NCI-H2196 treated with DMSO at 0.1 percent for 48 hours (cell line): ENCODE measurements around the gene CFAP20DC.
A peak's percentile ranks its signal among the peaks of the same experiment; 100 is the strongest.
"Not testable (repeated sequence)": the region's sequence is repeated elsewhere in the genome, so short reads cannot be mapped to it uniquely, and the experiment has no call there.

Source experiments
- DNase-seq: peaks from one replicate; lab custom pipeline; 2025; ENCODE audit not compliant: unreplicated experiment; lab: John Stamatoyannopoulos, UW

Gene CFAP20DC

DNA sequence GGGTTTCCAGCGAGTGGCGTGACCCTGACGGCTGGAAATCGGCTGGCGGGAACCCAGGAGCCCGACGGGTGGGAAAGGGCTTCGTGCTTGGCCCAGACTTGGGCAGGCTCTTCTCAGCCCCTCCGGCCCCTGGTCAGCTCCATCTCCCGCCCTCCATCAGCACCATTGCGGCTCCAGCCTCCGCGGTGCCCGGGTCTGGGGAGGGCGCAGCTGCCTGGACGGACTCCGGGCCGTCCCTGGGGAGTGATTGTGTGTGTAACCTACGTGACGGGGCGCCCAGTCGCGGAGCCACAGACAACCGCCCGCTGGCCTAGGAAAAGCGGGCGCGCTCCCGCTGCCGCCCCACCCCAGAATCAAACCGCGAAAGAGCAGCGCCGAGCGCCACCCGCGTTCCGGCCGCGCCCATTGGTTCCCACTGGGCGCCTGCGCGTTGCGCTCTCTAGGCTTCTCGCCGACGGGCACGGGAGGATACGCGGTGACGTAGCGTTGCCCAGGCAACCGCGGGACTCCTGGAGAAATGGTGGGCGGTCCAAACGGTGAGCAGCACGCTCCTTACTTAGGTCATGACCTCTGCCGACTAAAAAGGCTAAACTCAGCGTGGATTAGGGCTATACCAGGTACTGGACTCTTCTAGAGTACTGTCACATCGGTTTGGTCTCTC lies at the start of gene CFAP20DC:
Gene CFAP20DC, minus strand, starts transcription at position 355 of the 661 bp plus-strand sequence. CDS start 394 bp downstream, outside the sequence.
- DNase-seq, result peak; percentile 73

DNA sequence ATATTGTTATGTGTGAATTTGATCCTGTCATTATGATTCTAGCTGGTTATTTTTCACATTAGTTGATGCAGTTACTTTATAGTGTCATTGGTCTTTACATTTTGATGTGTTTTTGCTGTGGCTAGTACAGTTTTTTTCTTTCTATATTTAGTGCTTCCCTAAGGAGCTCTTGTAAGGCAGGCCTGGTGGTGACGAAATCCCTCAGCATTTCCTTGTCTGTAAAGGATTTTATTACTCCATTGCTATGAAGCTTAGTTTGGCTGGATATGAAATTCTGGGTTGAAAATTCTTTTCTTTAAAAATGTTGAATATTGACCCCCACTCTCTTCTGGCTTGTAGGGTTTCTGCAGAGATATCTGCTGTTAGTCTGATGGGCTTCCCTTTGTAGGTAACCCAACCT lies 48.7 kb upstream of the CFAP20DC start:
- DNase-seq, result not testable (repeated sequence)

DNA sequence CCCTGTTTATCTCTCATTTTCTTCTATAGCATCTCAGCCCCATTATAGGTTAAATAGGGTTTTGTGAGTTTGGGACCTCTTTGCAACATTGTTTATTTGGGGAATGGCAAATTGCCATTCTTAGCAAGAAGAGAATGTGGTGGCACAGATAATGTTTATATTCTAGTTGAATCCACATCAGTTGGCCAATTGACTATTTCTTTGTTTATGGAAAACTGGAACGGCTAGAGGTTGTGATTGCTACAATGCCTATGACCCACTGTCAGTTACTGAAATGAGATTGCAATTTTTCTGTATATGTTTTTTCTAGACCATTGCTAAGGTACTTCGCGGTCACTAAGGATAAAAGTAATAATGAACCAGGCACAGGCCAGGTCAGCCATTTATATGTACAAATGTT lies 44.6 kb upstream of the CFAP20DC start:
- no peak for DNase-seq

- DNase-seq, result no peak
These were observed 43.7 kb upstream of the CFAP20DC start for GRCh38 chr3:59093521-59093920.

- no peak for DNase-seq
These were observed 38.9 kb upstream of the CFAP20DC start for GRCh38 chr3:59088761-59089160.

DNA sequence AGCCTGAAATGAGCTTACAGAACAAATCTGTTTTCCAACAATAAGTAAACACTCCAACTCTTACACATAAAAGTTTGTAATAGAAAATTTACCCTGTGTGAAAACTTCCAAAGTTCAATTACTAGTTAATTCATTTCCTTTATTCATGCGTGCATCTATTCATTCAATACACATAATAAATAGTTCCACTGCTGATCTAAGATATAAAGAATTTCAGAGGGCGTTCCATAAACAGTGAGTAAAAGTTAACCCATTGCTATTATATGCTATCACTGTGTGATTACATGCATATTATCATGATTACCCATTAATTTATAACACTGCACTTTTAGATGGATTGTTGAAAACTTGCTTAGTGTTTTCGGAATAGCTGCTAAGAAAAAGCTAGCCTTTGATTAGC lies 36.2 kb upstream of the CFAP20DC start:
- no peak for DNase-seq

DNA sequence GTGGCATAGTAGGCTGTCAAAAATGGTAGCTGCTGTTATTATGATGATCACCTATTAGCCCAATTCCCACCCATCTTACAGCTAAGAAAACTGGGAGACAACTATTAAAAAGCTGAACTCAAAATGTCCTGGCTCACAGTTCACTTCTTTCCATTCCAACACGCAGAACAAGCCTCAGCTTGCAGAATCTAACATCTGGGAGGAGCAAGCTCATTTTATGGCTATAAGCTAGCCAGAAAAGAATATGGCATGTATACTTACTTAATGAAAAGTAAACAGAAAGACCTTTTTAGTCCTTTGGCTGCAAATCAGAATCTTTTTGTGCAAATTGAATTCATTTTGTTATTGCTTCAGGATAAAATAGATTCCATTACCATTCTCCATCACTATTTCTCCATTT lies 34.8 kb upstream of the CFAP20DC start:
- DNase-seq, result no peak

- no peak for DNase-seq
These were observed 32.3 kb upstream of the CFAP20DC start for GRCh38 chr3:59082106-59082505.

- DNase-seq, result no peak
These were observed 31.2 kb upstream of the CFAP20DC start for GRCh38 chr3:59081071-59081470.

DNA sequence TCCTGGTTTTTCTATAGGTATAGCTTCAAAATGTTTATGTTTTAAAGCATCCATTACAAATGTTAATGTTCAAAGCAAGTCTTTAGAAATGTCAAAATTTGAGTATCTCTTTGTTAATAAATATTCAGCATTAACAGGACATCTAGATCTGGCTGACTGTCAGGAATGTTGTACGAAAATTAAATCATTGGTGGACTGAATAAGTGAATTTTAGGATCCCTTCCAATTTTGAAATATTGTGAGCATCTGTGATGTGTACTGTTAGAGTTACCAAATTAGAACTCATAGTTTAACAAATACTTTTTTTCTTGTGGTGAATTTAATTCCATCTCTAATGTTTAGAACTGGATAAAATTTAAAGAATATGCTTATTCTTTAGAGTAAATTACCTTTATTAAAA lies 30.1 kb upstream of the CFAP20DC start:
- DNase-seq, result no peak

DNA sequence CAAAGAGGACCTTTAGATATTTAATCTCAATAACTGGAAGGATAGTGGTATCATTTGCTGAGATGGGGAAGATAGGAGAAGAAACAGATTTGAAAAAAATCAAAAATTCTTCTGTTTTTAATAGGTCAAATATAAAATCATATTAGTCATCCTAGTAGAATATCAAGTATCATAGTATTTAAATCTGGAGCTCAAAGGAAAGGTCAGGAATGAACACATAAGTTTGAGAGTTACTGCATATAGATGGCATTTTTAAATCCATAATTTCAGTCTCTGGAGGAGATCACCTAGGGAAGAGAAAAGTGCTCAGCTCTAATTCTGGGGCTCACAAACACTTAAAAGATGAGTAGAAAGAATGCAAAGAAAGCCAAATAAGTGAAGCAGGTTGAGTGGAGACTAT lies 24.9 kb upstream of the CFAP20DC start:
- DNase-seq, result no peak

DNA sequence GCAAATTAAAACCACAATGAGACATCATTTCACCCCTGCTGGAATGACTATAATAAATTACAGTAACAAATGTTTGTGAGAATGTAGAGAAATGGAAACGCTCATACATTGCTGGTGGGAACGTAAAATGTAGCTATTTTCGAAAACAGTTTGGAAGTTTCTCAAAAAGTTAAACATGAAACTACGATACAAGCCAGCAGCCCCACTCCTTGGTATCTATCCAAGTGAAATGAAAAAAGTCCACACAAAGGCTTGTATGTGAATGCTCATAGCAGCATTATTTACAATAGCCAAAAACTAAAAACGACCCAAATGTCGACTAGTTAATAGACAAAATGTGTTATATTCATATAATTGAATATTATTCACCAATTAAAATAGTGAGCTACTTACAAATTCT lies 22.9 kb upstream of the CFAP20DC start:
- DNase-seq, result no peak

- DNase-seq, result no peak
These were observed 20.0 kb upstream of the CFAP20DC start for GRCh38 chr3:59069838-59070237.

- no peak for DNase-seq
These were observed 15.4 kb upstream of the CFAP20DC start for GRCh38 chr3:59065240-59065639.

DNA sequence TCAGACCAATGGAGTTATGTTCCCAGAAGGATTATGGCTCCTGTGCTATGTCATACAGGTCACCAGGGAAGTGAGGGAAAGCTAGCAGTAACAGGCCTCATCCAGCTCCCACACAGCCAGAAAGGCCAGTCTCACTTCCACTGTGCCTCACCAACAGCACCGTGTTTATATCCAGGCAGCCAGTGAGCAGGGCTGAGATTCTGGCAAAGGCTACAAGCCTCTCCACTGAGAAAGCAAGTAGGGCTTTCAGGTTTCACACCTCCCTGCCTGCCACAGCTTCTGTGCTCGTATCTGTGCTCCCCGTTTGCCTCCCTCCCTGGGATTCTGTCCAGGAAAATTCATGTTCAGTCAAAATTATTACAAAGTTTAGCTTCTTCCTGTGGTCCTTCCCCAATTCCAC lies 14.9 kb upstream of the CFAP20DC start:
- no peak for DNase-seq

- DNase-seq, result no peak
These were observed 14.5 kb upstream of the CFAP20DC start for GRCh38 chr3:59064276-59064675.

GRCh38 chr3:59056706-59057105 lies 6.9 kb upstream of the CFAP20DC start:
- no peak for DNase-seq

DNA sequence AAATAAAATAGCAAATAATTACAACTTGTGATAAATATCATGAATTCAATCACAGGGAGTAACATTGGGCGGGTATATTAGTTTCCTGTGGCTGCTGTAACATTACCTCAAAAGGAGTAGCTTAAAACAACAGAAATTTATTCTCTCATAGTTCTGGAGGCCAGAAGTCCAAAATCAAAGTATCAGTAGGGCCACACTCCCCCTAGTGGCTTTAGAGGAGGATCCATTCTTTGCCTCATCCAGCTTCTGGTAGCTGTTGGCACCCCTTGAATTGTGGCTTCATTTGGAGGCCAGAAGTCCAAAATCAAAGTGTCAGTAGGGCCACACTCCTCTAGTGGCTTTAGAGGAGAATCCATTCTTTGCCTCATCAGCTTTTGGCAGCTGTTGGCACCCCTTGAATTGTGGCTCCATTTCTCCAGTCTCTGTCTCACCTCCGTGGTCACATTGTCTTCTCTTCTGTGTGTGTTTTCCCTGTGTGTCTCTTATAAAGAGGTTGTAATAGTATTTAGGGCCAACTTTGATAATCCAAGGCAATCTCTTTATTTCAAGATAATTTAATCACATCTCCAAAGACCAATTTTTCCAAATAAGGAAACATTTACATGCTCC lies 3.1 kb upstream of the CFAP20DC start:
- no peak for DNase-seq

- DNase-seq, result not testable (repeated sequence)
These were observed 1.1 kb upstream of the CFAP20DC start for GRCh38 chr3:59050811-59051414.

DNA sequence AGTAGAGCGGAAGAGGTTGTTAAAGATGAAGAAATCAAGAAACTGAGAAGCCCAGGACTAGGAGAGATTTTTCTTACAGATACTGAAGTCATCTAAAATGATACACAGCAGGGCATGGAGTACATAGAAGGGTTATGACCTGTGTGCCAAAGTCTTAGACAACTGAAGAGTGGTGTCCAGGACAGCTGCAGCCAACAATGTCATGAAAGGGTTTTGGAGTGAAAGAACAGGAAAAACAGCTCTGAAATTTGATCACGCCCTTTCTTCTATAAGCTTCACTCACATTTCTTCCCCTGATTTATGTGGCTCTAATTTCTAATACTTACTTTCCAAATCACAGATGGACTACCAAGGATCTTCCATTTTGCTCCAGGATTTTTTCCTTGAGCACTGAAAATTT lies 3.0 kb downstream of the CFAP20DC start:
- DNase-seq, result no peak

GRCh38 chr3:59043391-59043790 lies 6.4 kb downstream of the CFAP20DC start:
- DNase-seq, result no peak

- no peak for DNase-seq
These were observed 8.9 kb downstream of the CFAP20DC start for GRCh38 chr3:59040902-59041301.

DNA sequence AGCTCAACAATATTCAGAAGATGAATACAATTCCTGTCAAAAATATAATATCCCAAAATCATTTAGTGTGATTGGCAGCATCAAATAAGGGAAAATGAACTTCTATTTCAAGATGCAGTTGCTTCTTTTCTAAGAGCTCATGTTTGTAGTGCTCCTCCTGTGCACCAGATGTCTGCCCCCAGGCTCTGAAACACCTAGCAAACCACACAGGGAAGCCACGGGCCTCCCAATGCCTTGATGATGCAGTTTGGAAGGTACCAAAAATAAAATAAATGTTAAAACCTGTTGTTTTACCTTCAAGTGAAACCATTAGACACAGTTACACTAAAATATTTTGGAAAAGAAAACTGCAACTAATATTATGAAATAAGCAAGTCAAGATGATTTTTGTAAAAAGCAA lies 22.2 kb downstream of the CFAP20DC start:
- DNase-seq, result no peak
